Middle frontal gyrus (tissue), 1 donor: ENCODE measurements around the gene NDRG4.
A peak's percentile ranks its signal among the peaks of the same experiment; 100 is the strongest.
"Not testable (repeated sequence)": the region's sequence is repeated elsewhere in the genome, so short reads cannot be mapped to it uniquely, and the experiment has no call there.

Experiments used
- DNase-seq: peaks from one replicate; pipeline ENCODE4 v3.0.0-alpha.2; 2015; ENCODE audit warnings: low spot score; ENCODE audit errors: extremely low spot score

The NDRG4 gene

GRCh38 chr16:58465817-58466216 lies 34.1 kb upstream of the NDRG4 start:
- DNase-seq, result no peak

GRCh38 chr16:58466396-58466795 lies 33.5 kb upstream of the NDRG4 start:
- DNase-seq, result no peak

GRCh38 chr16:58467905-58468304 lies 32.0 kb upstream of the NDRG4 start:
- DNase-seq, result no peak

GRCh38 chr16:58471209-58471975 lies 28.6 kb upstream of the NDRG4 start:
- no peak for DNase-seq

- DNase-seq, result no peak
Observed at GRCh38 chr16:58472266-58472665, 27.7 kb upstream of the NDRG4 start.

- no peak for DNase-seq
Observed at GRCh38 chr16:58472827-58473226, 27.1 kb upstream of the NDRG4 start.

GRCh38 chr16:58474296-58474695 lies 25.6 kb upstream of the NDRG4 start:
- DNase-seq, result no peak

- no peak for DNase-seq
Observed at GRCh38 chr16:58475091-58475619, 24.8 kb upstream of the NDRG4 start.

- DNase-seq, result no peak
Observed at GRCh38 chr16:58476791-58477190, 23.2 kb upstream of the NDRG4 start.

GRCh38 chr16:58478427-58478826 lies 21.5 kb upstream of the NDRG4 start:
- DNase-seq, result no peak

GRCh38 chr16:58481226-58481869 lies 18.6 kb upstream of the NDRG4 start:
- DNase-seq, result no peak

GRCh38 chr16:58481931-58482330 lies 18.0 kb upstream of the NDRG4 start:
- DNase-seq, result no peak

- no peak for DNase-seq
Observed at GRCh38 chr16:58485184-58485887, 14.6 kb upstream of the NDRG4 start.

- DNase-seq, result peak; percentile 72
Observed at GRCh38 chr16:58487566-58488351, 12.2 kb upstream of the NDRG4 start.

- no peak for DNase-seq
Observed at GRCh38 chr16:58488531-58488930, 11.4 kb upstream of the NDRG4 start.

- no peak for DNase-seq
Observed at GRCh38 chr16:58490065-58490464, 9.9 kb upstream of the NDRG4 start.

- not testable (repeated sequence) for DNase-seq
Observed at GRCh38 chr16:58490539-58490938, 9.4 kb upstream of the NDRG4 start.

GRCh38 chr16:58492066-58492465 lies 7.9 kb upstream of the NDRG4 start:
- DNase-seq, result no peak

GRCh38 chr16:58492735-58493134 lies 7.2 kb upstream of the NDRG4 start:
- DNase-seq, result no peak

GRCh38 chr16:58493756-58494431 lies 6.0 kb upstream of the NDRG4 start:
- no peak for DNase-seq
